ENCODE data around the gene HK1. TPM values are rescaled to one million over a fixed set of nuclear protein-coding genes. Genes with fewer than 3 reads are reported as not detected.

HK1 gene
- total RNA-seq, 1 donor from 2014 or later = 110 TPM

GRCh38 chr10:69254877-69255276 is 23.4 kb upstream of the HK1 start:
- TF ChIP-seq CTCF (IDR thresholded peaks at IDR 0.05) = no peak
- H3K27me3 Mint-ChIP-seq (ENCODE audit: low read depth) = no peaks in the 10 kb centered on the region
- H3K36me3 Mint-ChIP-seq (ENCODE audit: low read depth) = no peaks in the 10 kb centered on the region
- H3K27ac Mint-ChIP-seq (ENCODE audit: unreplicated experiment) = no peak overlapping the region
- no peak for DNase-seq (ENCODE audit: low spot score)
- H3K9me3 Mint-ChIP-seq (ENCODE audit: low read depth) = no peaks in the 10 kb centered on the region
- no peak overlapping the region for H3K4me3 Mint-ChIP-seq (ENCODE audit: unreplicated experiment)
- no peaks in the 10 kb centered on the region for H3K4me1 Mint-ChIP-seq (ENCODE audit: low read depth)

GRCh38 chr10:69259547-69260243 is 18.6 kb upstream of the HK1 start:
- no peak overlapping the region for H3K27ac Mint-ChIP-seq (ENCODE audit: unreplicated experiment)
- H3K27me3 Mint-ChIP-seq (ENCODE audit: low read depth) = no peaks in the 10 kb centered on the region
- no peak for DNase-seq (ENCODE audit: low spot score)
- no peak for TF ChIP-seq CTCF (IDR thresholded peaks at IDR 0.05)
- peaks cover 1% of the 10 kb centered on the region for H3K36me3 Mint-ChIP-seq (ENCODE audit: low read depth)
- no peaks in the 10 kb centered on the region for H3K9me3 Mint-ChIP-seq (ENCODE audit: low read depth)
- no peak overlapping the region for H3K4me3 Mint-ChIP-seq (ENCODE audit: unreplicated experiment)
- no peaks in the 10 kb centered on the region for H3K4me1 Mint-ChIP-seq (ENCODE audit: low read depth)

GRCh38 chr10:69261184-69261583 is 17.1 kb upstream of the HK1 start:
- H3K27me3 Mint-ChIP-seq (ENCODE audit: low read depth) = peaks cover 3% of the 10 kb centered on the region
- no peak for DNase-seq (ENCODE audit: low spot score)
- H3K4me3 Mint-ChIP-seq (ENCODE audit: unreplicated experiment) = no peak overlapping the region
- no peaks in the 10 kb centered on the region for H3K9me3 Mint-ChIP-seq (ENCODE audit: low read depth)
- H3K36me3 Mint-ChIP-seq (ENCODE audit: low read depth) = peaks cover 1% of the 10 kb centered on the region
- no peaks in the 10 kb centered on the region for H3K4me1 Mint-ChIP-seq (ENCODE audit: low read depth)
- no peak overlapping the region for H3K27ac Mint-ChIP-seq (ENCODE audit: unreplicated experiment)
- TF ChIP-seq CTCF (IDR thresholded peaks at IDR 0.05) = no peak

- peaks cover 3% of the 10 kb centered on the region for H3K27me3 Mint-ChIP-seq (ENCODE audit: low read depth)
- no peak overlapping the region for H3K4me3 Mint-ChIP-seq (ENCODE audit: unreplicated experiment)
- peaks cover 1% of the 10 kb centered on the region for H3K36me3 Mint-ChIP-seq (ENCODE audit: low read depth)
- DNase-seq (ENCODE audit: low spot score) = no peak
- H3K9me3 Mint-ChIP-seq (ENCODE audit: low read depth) = no peaks in the 10 kb centered on the region
- no peak for TF ChIP-seq CTCF (IDR thresholded peaks at IDR 0.05)
- H3K4me1 Mint-ChIP-seq (ENCODE audit: low read depth) = no peaks in the 10 kb centered on the region
- no peak overlapping the region for H3K27ac Mint-ChIP-seq (ENCODE audit: unreplicated experiment)
Measured at GRCh38 chr10:69262292-69262751, 16.0 kb upstream of the HK1 start.

GRCh38 chr10:69265521-69265920 is 12.8 kb upstream of the HK1 start:
- DNase-seq (ENCODE audit: low spot score) = no peak
- Mint-ChIP-seq H3K36me3 (ENCODE audit: low read depth) (peaks cover 1% of the 10 kb centered on the region), H3K27me3 (ENCODE audit: low read depth) (peaks cover 3% of the 10 kb centered on the region), H3K4me1 (ENCODE audit: low read depth) (no peaks in the 10 kb centered on the region), H3K9me3 (ENCODE audit: low read depth) (no peaks in the 10 kb centered on the region), H3K4me3 (ENCODE audit: unreplicated experiment) (no peak overlapping the region), H3K27ac (ENCODE audit: unreplicated experiment) (no peak overlapping the region)
- no peak for TF ChIP-seq CTCF (IDR thresholded peaks at IDR 0.05)

Data from chondrocyte (in vitro differentiated cells).